ENCODE data around the gene RPS6KC1. TPM values are rescaled to one million over a fixed set of nuclear protein-coding genes. Genes with fewer than 3 reads are reported as not detected.
"Not testable (repeated sequence)": the region's sequence is repeated elsewhere in the genome, so short reads cannot be mapped to it uniquely, and the experiment has no call there.

RPS6KC1 gene
- polyA plus RNA-seq, 3 donors = 20.3 to 21.2 (median 20.9) TPM

GRCh38 chr1:213277036-213277435, 226.0 kb downstream of the RPS6KC1 start:
- no peak for DNase-seq

GRCh38 chr1:213279410-213279809, 228.4 kb downstream of the RPS6KC1 start:
- no peak for DNase-seq

- no peak for DNase-seq
Observed at GRCh38 chr1:213281640-213282301, 230.7 kb downstream of the RPS6KC1 start.

DNA sequence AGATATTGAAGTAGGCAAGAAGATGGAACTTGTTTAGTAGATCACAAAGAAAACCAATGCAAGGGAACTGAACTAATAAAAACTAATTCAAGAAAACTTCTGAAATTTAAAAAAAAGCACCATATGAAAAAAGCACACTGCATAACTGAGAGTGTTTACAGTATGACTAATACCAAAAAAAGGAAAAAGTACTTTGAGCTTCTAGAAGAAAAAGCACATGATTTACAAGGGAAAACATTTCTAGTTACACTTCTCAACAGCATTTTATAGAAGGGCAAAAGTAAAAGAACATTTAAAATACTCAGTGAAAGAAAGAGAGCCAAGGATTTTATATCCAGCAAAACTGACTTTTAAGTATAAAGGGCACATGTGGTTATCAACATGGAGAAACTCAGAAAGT, 233.6 kb downstream of the RPS6KC1 start:
- DNase-seq = no peak

DNA sequence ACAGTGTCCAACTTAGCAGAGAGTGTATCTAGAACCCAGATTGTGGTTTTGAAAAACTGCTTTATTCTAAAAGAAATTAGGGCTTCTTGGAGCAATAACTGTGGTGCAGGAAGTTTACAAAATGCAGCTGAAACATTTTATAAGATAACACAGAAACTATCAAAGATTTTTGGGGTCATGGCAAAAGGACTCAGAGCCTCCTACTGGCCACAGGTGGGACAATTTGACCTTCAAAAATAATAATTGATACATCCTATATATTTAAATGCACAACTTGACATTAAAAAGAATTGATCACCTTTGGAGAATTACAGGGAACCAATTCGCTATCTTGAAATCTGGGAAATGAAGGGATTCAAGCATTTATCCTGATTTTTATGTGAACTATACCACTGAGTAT, 235.2 kb downstream of the RPS6KC1 start:
- no peak for DNase-seq

DNA sequence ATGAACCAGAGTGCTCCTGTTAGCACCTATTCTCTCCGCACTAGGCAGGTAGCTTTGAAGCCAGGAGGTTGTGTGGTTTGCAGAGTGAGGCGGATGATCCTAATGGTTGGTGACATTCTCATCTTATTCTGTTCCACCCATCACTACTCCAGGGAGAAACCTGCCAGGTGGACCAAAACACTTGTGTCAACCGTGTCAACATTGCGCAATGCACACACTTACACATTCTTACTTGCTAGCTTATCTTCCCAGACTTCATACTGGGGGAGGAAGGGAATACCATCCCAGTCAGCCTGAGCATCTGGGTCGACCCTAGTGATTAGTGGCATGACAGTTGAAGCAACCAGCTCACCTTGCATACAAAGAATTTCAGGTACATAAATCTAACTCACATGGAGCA, 236.9 kb downstream of the RPS6KC1 start:
- no peak for DNase-seq

DNA sequence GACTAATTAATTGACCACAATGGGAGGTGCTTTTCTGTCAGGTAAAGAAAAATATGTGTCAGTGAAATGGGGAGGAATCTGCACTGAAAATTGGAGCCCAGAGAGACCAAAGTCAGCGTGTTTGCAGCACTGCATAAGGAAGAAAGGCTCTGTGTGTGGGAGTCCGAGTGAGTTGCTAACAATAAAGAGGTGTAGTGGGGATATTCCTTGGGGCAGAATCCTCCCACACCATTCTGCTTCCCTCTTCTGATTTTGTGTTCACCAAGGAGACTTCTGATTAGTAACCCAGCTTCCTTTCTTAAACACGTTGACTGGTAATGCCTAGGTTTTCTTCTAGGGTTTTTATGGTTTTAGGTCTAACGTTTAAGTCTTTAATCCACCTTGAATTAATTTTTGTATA, 240.5 kb downstream of the RPS6KC1 start:
- no peak for DNase-seq

DNA sequence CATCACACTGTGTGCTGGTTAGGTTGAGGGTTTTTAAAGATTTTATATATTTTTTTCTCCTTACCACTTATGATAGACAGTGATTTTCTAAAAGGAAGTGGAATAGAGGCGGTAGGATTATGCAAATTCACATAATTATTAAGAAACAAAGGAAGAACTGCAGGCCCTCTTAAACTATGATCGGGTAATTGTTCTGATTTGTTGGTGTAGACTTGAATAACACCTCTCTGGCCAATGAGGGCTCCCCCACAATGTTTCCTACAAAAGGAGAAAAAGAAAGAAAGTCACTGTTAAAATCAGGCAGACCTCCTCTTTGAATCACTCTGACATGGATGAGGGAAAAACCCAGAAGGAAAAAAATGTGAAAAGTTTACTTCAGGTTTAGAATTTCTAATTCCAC, 241.6 kb downstream of the RPS6KC1 start:
- no peak for DNase-seq

- no peak for DNase-seq
Observed at GRCh38 chr1:213295860-213296259, 244.8 kb downstream of the RPS6KC1 start.

DNA sequence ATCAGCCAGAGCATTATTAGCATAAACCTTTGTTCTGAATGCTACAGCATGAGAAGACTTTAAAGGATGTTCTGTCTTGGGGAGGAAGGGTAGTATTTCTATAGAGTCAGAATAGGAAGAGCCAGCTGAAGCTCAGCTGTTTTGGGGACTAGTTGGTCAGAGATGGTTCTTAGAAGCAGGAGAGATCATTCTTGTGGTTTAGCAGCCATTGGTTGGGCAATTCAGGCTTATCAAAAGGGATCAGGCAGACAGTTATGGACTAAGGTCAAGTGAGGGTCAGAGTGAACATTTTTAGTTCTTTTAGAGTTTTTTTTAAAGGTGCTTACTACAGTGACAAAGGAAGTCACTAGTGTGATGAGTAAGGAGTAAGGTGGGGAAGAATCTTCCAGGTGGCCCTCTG, 245.5 kb downstream of the RPS6KC1 start:
- DNase-seq = no peak

DNA sequence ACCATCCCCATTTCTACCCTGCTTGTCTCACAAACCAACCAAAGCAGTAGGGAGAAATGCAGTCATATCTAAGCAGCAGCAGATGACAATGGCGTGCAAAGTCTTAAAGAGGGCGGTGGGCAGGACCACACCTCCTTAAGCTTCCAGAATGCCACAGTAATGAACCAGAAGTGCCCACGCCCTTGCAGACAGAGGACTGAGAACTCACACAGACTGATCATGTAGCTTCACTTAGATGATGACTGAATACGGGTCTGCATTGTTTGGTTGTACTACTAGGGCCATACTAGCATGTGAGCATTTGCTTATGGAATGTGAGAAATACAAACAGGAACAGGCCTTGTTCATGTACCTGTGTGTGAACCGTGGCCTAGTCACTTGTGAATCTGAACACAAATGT, 246.0 kb downstream of the RPS6KC1 start:
- DNase-seq = no peak

DNA sequence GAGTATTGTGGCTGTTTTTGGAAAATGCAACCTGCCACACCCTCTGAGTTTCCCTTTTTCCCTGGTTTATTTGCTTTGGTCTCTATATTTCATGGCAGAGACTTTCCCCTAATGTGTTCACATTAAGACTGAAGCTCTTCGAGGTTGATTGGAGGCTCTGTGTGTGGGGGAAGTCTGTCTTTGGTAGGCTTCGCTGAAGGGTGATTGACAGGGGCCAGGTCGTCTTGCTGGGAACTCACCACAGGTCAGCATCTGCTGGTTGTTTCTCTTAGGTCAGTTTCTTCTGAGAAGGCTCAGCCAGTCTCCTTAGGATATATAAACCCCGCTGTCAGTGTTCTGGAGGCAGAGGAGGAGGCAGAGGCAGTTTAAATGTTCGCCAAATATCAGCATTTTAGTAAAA, 249.4 kb downstream of the RPS6KC1 start:
- no peak for DNase-seq

DNA sequence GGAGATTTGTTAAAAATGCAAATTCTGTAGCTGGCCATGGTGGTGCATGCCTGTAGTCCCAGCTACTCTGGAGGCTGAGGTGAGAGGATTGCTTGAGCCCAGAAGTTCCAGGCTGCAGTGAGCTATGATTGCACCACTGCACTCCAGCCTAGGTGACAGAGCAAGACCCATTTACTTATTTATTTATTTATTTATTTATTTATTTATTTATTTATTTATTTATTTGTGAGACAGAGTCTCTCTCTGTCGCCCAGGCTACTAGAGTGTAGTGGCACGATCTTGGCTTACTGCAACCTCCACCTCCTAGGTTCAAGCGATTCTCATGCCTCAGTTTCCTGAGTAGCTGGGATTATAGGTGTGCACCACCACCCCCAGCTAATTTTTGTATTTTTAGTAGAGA, 250.5 kb downstream of the RPS6KC1 start:
- not testable (repeated sequence) for DNase-seq

GRCh38 chr1:213303286-213303685, 252.2 kb downstream of the RPS6KC1 start:
- DNase-seq = no peak

DNA sequence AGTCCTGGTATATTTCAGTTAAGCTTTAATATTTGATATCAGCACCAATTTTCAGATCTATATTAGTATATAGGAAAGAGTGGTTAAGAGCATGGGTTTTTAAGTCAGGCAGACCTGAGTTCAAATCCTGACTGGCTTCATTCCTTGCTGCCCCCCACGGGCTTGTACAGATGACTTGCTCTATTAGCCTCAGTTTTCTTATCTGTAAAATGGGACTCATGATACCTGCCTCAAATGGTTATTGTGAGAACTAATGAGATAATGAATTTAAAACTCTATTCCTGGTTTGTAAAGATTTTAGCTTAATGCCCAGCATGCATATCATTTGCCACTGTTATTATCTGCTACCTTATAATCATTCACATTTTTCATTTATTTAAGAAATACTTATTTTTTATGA, 264.5 kb downstream of the RPS6KC1 start:
- DNase-seq = no peak

DNA sequence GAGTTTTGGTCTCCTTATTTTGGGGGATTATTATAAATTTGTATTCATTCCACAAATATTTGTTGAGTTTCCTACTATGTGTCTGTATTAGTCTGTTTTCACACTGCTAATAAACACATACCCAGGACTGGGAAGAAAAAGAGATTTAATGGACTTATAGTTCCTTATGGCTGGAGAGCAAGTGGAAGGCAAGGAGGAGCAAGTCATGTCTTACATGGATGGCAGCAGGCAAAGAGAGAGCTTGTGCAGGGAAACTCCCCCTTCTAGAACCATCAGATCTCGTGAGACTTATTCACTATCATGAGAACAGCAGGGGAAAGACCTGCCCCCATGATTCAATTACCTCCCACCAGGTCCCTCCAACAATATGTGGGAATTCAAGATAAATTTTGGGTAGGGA, 267.4 kb downstream of the RPS6KC1 start:
- DNase-seq = not testable (repeated sequence)

DNA sequence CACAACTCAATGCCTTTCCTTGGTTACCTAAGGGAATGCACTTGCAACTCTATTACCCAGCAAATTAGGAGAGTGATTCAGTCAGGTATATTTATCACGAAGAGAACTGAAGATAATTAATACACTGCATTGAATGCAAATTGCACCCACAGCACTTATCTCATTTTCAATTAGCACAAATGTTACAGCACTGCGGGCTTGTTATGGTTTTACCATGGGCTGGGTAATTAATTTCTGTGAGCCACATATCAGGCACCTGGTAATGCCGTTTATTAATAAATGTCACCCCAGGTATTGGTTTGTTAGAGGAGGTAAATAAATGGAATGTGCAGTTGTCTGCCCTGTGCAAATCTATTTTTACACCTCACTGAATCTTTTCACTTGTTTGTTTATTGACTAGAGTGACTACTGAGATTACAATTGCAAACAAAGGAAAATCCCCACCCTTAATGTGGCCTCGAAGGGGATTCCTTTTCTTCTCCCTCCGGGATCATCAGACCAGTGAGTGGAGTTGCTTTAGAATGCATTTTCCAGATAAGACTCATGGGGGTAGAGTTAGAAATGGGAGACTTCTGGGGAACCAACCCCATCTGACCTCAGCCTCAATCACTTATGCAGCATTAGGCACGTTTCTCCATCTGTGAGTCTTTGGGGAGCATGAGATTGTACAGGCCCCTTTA, 269.3 kb downstream of the RPS6KC1 start:
- no peak for DNase-seq

Other genes with a start within 250 kb of the RPS6KC1 start
- under 1 TPM in 2 of 3 donors, not detected in 1; 0.28 to 0.93 TPM for gene SPATA45, start 203.6 kb upstream of the RPS6KC1 start, polyA plus RNA-seq (ENCODE audit: insufficient read length in 3 of 3)
- gene FLVCR1, start 193.0 kb upstream of the RPS6KC1 start, polyA plus RNA-seq (ENCODE audit: insufficient read length in 3 of 3) = 10 to 100 TPM; 15.1 to 32.3 (median 28.2) TPM
- 10 to 100 TPM; 19.2 to 22.2 (median 21.5) TPM for gene VASH2, start 100.7 kb upstream of the RPS6KC1 start, polyA plus RNA-seq (ENCODE audit: insufficient read length in 3 of 3)
- 10 to 100 TPM; 29.1 to 50.7 (median 48.1) TPM for gene ANGEL2, start 35.4 kb upstream of the RPS6KC1 start, polyA plus RNA-seq (ENCODE audit: insufficient read length in 3 of 3)